GM18526 (cell line): Measurements from ENCODE around the gene CHST8.

ENCODE experiments used
- POLR2A ChIP-seq: IDR thresholded peaks from 3 replicates; pipeline ENCODE4 v1.6.1; 2011; ENCODE audit not compliant: insufficient read length; ENCODE audit errors: extremely low read depth

CHST8 gene

DNA sequence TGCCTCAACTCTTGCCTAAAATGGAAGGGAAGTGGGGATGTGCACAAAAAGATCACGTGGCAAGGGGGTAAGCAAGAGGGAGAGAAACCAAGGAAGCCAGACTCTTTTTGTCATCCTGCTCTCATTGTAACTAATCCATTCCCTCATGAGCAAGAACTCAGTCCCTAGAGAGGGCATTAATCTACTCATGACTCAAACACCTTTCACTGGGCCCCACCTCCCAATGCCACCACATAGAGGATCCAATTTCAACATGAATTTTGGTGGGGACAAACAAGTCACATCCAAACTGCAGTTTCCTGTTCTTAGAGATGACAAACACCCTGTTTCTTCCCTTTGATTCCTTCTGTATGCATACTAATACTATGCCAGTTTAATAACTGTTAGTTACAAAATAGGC lies 11.2 kb upstream of the CHST8 start:
- TF ChIP-seq POLR2A, result no peak

DNA sequence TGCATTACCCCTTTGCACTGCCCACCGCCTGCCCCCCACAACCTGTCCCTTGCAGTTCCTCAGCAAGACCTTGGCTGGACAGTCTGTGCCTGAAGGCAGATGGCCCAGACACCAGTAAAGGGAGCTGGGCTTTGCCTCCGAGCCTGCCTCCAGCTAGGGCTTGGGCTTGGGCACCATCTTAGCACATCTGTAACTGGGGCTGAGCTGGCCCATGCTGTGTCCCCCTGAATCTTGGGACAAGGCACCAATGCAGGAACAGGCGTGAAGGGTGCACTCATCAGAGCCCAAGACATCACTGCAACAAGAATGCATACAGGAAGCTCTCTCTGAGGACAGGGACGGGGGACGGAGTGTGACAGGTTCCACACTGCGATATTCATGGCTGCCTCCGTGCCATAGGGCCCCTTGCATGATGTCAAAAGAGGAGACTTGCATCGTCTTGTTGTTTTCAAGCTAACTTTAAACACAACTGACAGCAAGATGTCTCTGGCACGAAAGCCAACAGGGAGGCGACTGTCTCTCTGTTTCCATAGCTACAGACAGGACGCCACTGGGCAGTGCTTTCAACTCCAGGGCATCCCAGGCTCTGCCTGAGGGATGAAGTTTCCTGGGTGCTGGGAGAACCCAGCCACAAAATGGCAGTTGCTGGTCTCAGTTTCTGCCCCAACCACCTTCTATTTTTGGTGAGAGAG lies 8.7 kb upstream of the CHST8 start:
- TF ChIP-seq POLR2A, result no peak

DNA sequence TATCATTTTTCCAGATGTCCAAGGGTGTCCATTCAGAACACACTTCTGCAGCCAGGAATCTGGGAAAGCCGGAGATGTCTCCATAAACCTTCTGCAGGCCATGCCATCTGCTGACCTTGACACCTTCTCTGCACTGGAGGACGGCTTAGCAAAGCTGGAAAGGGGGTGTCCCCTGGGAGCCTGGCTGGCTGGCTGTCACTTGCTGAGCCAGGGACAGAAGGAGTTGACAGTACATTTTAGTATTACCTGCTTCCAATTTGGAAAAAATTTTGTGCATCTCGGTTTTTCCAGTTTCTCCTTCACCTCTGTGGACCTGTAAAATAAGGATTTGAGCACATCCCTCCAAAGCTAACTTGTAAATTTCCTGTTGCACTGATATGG lies 8.1 kb upstream of the CHST8 start:
- no peak for TF ChIP-seq POLR2A

DNA sequence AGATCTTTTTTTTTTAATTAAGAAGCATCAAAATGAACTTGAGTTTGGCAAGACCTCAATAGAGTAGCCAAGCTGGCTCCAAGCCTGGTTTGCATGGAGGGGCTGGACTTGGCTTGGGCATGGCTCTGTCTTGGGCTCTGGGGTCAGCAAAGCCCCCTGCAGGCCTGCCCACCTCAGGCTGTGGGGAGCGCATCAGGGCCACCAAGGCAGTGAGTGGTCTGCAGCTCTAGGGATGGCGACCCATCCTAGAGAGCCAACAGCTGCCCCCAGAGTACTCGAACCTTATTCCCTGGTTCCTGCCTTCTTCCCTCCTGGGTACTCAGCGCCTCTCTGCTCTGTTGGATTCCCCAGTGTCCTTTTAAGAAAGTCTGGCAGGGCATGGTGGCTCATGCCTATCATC lies 5.4 kb upstream of the CHST8 start:
- TF ChIP-seq POLR2A, result no peak

DNA sequence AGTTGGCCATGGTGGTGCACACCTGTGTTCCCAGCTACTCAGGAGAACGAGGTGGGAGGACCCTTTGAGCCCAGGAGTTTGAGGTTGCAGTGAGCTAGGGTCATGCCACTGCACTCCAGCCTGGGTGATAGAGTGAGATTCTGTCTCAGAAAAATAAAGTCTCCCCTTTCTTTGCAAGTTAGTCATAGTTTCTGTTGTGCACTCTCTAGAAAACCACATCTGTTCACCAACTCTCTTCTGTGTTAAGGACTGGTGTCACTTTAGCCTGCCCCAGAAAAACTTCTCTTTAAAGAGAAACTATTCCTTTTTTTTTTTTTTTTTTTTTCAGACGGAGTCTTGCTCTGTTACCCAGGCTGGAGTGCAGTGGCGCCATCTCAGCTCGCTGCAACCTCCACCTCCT lies 4.9 kb upstream of the CHST8 start:
- no peak for TF ChIP-seq POLR2A

DNA sequence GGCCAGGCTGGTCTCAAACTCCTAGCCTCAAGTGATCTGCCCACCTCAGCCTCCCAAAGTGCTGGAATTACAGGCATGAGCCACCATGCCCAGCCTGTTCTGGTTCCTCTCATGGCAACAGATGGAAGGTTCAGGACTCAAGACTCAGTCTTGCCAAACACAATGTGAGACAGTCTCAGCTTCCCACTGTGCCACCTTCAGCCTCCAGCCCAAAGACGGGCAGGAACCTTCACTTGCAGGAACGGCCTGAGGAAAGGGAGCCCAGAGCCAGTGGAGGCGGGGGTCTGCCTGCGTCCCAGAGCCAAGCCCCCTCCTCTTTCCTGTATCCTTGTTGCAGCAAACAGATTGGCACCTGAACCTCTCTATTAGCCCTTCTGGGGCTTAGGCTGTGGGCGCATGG lies 2.9 kb upstream of the CHST8 start:
- no peak for TF ChIP-seq POLR2A

DNA sequence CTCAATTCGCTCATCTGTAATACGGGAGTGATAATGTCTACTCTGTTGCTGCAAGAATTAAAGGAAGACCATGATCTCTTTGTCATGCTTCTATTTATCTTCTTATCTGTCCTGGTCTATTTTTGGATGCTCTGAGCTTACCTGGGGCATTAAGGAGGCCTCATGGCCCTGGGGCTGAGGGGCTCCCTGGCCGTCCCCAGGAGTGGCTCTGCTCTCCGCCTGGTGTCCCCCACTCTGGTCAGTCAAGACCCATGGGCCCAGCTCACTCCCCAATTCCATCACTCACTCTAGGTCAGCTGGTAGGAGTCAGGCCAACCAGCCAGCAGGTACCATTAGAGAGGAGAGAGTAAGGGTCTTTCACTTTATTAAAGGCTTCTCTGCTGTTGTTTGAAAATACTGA lies 1.1 kb upstream of the CHST8 start:
- no peak for TF ChIP-seq POLR2A

DNA sequence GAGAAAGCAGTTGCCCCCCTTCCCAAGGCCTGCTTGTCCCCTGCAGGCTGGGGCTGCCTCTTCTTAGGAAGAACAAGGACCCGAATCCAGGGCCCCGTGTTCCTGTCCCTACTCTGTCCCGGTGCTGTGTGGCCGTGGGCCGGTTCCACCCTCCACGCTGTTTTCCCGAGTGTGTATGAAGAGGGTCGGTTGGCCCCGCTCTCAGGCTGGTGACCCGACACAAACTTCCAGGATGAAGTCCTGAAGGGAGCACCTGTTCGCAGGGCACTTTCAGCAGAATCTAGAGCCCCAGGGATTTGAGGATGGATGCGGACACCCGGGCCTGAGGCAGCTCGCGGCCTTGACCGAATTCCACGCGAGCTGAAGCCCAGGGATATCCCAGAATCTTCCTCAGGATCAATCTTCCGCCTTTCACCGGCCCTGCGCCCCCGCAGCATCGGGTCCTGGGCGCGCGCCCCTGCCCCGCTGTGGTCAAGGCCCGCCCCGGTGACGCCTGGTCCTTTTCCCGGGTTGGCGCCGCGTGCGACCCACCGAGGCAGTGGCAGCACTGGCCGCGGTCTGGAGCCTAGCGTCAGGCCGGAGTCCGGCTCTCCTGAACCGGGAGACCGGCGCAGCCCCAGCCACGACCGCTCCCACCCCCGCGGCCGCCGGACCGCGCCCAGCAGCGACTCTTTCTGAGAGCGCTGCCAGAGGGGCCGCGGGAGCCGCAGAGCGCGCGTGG lies 528 bp upstream of the CHST8 start:
- no peak for TF ChIP-seq POLR2A

DNA sequence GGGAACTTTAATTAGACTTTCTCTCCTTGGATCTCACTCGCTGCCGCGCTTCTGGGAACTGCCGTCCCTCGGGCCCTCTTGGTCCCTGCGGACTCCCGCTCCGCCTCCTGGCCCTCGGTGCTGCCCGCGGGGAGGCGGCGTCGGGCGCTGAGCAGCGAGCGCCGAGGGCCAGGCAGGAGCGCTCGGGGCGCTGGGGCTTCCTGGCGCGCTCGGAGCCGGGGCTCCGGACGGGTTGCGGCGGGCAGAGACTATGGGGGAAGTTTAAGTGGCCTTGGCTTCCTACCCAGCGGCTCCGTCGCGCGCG lies 704 bp downstream of the CHST8 start:
- no peak for TF ChIP-seq POLR2A

DNA sequence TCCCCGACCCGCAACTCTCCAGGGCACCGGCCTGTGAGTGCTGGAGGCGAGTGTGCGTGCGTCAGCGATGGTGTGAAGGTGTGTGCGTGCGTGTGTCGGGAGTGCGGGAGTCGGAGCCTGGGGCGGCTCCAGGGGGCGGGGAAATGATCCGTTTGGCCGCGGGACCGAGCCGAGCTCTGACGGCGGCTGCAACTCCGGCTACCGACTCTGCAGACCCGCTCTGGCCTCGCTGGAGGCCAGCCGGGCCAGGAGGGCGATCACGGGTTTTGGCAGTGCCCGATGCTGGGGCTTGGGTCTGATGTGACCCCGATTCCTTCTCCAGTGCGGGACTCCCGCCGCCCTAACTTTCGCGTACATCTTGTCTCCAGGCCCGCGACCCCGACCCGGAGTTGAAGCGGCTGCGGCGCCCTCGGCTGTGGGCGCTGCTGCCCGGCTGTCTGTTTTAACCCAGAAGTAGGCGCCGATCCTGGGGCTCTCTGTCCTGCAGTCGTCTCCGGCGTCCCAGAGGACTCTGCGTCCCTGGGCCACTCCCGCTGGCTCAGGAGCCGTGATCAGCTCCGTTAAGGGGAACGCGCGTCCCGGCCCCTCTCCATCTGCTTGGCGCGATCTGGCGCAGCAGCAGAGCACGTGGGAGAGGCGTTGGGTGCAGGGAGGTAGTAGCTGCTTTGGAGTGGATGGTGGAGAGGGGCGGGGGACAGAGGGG lies 1.2 kb downstream of the CHST8 start:
- no peak for TF ChIP-seq POLR2A

DNA sequence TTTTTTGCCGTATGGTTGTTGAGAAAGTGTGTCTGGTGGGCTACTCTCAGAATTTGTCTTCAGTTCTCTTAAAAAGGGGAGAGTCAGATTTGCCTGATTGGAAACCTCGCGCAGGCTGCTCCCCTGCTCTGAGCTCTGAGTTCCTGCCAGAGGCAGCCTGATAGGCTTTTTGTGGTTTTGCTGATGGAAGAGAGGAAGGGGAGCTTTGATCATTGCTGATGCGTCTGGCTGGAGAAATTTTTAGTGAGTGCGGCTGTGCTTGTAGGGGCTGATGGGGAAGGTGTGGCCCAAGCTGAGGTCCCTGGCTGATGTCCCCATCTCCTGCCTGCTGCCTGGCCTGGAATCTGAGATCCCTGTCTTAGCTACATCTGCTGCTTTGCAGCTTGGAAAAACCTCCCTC lies 2.8 kb downstream of the CHST8 start:
- no peak for TF ChIP-seq POLR2A

DNA sequence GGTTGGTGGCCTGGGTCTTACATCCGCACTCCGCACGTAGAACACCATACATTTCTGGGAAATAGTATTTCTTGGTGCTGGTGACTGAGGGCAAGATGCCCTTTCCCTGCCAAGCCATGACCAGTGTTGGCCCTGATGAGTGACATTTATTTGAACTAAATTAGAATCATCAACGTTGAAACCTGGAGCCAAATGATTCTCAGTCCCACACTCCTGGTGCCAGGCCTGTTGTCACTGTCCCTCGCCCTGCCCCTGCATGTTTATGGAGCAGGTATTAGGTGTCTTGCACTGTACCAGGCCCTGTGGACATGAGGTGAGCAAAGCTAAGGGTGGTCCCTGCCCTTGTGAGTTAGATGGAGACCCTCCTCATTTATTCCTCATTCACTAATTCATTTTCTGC lies 5.8 kb downstream of the CHST8 start:
- TF ChIP-seq POLR2A, result no peak

DNA sequence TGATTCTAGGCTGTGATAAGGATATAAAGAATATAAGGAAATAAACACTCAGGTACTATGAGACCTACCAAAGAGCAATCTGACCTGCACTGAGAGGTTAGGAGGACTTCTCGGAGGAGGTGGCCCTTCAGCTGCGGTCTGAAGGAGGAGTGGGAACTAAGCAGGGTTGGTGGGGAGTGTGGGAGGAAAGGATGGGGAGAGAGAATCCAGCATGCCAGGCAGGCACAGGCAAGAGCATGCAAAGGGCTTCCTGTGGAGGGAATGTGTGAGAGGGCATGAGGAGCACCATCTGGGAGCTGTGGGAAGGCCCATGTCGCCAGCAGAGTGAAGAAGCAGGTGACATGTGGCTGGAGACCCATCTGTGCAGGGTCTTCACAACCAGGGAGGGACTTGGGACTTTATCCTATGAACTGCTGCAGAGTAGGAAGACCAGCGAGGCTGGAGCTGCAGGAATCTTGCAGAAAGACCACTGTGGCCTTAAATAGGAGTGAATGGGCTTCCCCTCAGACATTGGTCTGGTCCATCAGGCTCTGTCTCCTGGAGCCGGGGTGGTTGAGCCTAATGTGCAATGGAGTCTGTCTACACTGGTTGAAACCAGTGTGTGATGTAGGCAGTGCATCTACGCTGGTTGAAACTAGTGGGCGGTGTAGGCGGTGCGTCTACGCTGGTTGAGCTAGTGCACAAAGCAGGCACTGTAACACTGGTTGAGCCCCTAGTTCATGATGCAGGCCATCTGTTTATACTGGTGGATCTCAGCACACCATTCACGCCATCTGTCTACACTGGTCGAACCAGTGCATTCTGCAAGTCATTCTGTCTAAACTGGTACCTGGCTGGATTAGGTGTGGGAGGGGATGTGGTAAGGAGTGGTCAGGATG lies 6.4 kb downstream of the CHST8 start:
- TF ChIP-seq POLR2A, result no peak

DNA sequence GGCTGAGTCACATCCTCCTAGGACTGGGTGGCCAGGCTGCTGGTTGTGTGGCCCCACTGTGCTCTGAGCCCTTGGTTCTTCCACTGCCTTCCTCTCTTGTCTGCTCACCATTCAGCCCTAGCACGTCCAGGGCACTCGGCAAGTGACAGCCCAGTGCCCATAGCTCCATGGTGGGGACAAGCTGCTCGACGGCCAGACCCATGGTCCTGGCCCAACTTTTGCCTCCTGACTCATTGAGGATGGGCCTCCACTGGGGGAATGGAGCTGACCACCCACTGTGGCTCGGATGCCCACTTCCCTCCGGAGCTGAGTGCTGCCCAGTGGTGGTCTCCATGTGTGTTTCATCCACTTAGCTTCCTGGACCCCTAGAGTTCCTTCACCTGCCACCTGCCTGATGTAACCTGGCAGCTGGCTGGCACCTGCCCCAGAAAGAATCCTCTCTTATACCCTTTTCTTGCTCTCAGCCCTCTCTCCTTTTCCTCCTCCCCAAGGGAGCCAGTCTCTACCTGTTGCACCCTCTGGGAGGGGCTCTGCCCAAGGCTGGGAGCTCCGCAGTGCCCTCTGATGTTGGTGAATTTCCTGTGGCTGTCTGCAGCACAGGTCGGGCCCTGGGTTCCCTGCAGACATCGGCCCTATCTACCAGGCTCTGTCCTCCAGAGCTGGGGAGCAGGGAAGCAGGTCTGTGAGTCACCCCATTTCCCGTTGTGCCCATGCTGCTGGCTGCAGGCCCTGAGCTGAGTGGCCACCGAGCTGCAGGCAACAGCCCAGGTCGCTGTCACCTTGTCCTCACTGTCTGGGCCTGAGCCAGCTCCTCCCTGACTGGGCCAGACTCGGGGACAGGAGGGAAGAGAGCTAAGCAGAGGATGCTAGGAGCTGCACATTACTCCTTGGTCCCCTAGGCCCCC lies 7.4 kb downstream of the CHST8 start:
- TF ChIP-seq POLR2A, result no peak
